K562 (cell line): ENCODE measurements around the gene PRTFDC1. TPM values are rescaled to one million over a fixed set of nuclear protein-coding genes. Genes with fewer than 3 reads are reported as not detected.
A peak's percentile ranks its signal among the peaks of the same experiment; 100 is the strongest.

Source experiments
- EP300 ChIP-seq: IDR thresholded peaks from 2 replicates; pipeline ENCODE4 v1.6.1; 2012; ENCODE audit warnings: low read length, improper control_type of control experiment
- ETV1 ChIP-seq: fragments of 450-650 bp; conservative IDR thresholded peaks from 2 replicates; pipeline ENCODE4 v1.6.1; 2016; ENCODE audit warnings: missing genetic modification characterization, control low read depth, low read depth, missing compliant biosample characterization
- FOXA3 ChIP-seq, 2 experiments: fragments of 450-650 bp in 1 of 2; sonication (generic) in 1 of 2; formaldehyde crosslinking; IDR thresholded peaks in 1 of 2; conservative IDR thresholded peaks in 1 of 2; 2 replicates each; pipeline versions ENCODE4 v1.4.0 to v1.8.0; 2020 to 2022; ENCODE audit warnings: mild to moderate bottlenecking in 2 of 2, missing genetic modification reagents in 1 of 2
- FOXP4 ChIP-seq: sonication (generic); formaldehyde crosslinking; IDR thresholded peaks from 2 replicates; pipeline ENCODE4 v1.8.0; 2022; ENCODE audit warnings: mild to moderate bottlenecking, missing genetic modification reagents, borderline replicate concordance
- HNRNPL ChIP-seq: fragments of 200-400 bp; formaldehyde crosslinking; IDR thresholded peaks from 2 replicates; pipeline ENCODE4 v1.6.1; 2017; ENCODE audit warnings: low read depth, mild to moderate bottlenecking, low read length
- KLF1 ChIP-seq: fragments of 450-650 bp; IDR thresholded peaks from 2 replicates; pipeline ENCODE4 v1.6.1; 2016; ENCODE audit warnings: missing genetic modification characterization, missing compliant biosample characterization
- MTA3 ChIP-seq: fragments of 450-650 bp; formaldehyde crosslinking; IDR thresholded peaks from 2 replicates; pipeline ENCODE4 v1.6.1; 2017; ENCODE audit warnings: mild to moderate bottlenecking, borderline replicate concordance
- NONO ChIP-seq, 2 experiments: fragments of 200-400 bp in 1 of 2; fragments of 450-650 bp in 1 of 2; formaldehyde crosslinking in 1 of 2; IDR thresholded peaks; 2 replicates each; pipeline ENCODE4 v1.6.1; 2017; ENCODE audit warnings: low read depth in 2 of 2, mild to moderate bottlenecking in 2 of 2, moderate library complexity in 2 of 2, low read length in 1 of 2
- NUFIP1 ChIP-seq: fragments of 450-650 bp; IDR thresholded peaks from 2 replicates; pipeline ENCODE4 v1.6.1; 2018; ENCODE audit not compliant: partially characterized antibody
- OTX1 ChIP-seq: fragments of 450-650 bp; formaldehyde crosslinking; IDR thresholded peaks from 2 replicates; pipeline ENCODE4 v1.4.0; 2022; ENCODE audit warnings: mild to moderate bottlenecking
- POLR2AphosphoS5 ChIP-seq: IDR thresholded peaks from 2 replicates; pipeline ENCODE4 v1.6.1; 2011; ENCODE audit warnings: mild to moderate bottlenecking, low read depth, low read length, moderate library complexity; ENCODE audit not compliant: control insufficient read depth, insufficient read depth
- SIRT6 ChIP-seq: IDR thresholded peaks from one replicate; pipeline ENCODE4 v1.6.1; 2012; ENCODE audit warnings: low read depth, mild to moderate bottlenecking, control low read depth, inconsistent platforms, low read length, moderate library complexity
- TBL1XR1 ChIP-seq, 2 experiments: IDR thresholded peaks; 2 replicates each; pipeline ENCODE4 v1.6.1; 2012; ENCODE audit warnings: improper control_type of control experiment in 2 of 2, low read length in 2 of 2, mild to moderate bottlenecking in 1 of 2
- TCF3 ChIP-seq: sonication (generic); formaldehyde crosslinking; IDR thresholded peaks from 2 replicates; pipeline ENCODE4 v1.4.0; 2020; ENCODE audit warnings: mild to moderate bottlenecking, missing genetic modification reagents
- TCF7 ChIP-seq: sonication (generic); IDR thresholded peaks from 2 replicates; pipeline ENCODE4 v1.6.1; 2016; ENCODE audit warnings: antibody characterized with exemption, borderline replicate concordance
- TRIM28 ChIP-seq: fragments of 450-650 bp; IDR thresholded peaks from 2 replicates; pipeline ENCODE4 v1.6.1; 2017
- VEZF1 ChIP-seq: fragments of 200-800 bp; sonication (Bioruptor generic); IDR thresholded peaks from 2 replicates; pipeline ENCODE4 v1.6.1; 2017; ENCODE audit warnings: missing genetic modification characterization, missing compliant biosample characterization
- WHSC1 ChIP-seq: IDR thresholded peaks from one replicate; pipeline ENCODE4 v1.6.1; 2012; ENCODE audit warnings: low read length, control low read depth, inconsistent platforms
- ZBTB9 ChIP-seq: fragments of 450-650 bp; formaldehyde crosslinking; IDR thresholded peaks from 2 replicates; pipeline ENCODE4 v1.4.0; 2020; ENCODE audit warnings: mild to moderate bottlenecking, moderate library complexity
- ZNF124 ChIP-seq: sonication (generic); formaldehyde crosslinking; IDR thresholded peaks from 2 replicates; pipeline ENCODE4 v1.8.1; 2022; ENCODE audit warnings: missing genetic modification reagents
- ZNF354B ChIP-seq: fragments of 250-450 bp; sonication (Bioruptor Pico); IDR thresholded peaks from 2 replicates; pipeline ENCODE4 v1.4.0; 2020
- ZNF398 ChIP-seq: fragments of 250-450 bp; sonication (Bioruptor Pico); IDR thresholded peaks from 2 replicates; pipeline ENCODE4 v1.8.0; 2021; ENCODE audit warnings: moderate library complexity, mild to moderate bottlenecking, inconsistent platforms
- polyA plus RNA-seq, 8 experiments: library from polyadenylated mRNA; depleted of rRNA in 4 of 8; stranded (reverse) in 5 of 8; unstranded in 3 of 8; fragments of >200 nt; fragmentation: Nextera tagmentation in 2 of 8; fragmentation: Illumina TruSeq in 1 of 8; extraction: Ambion mirVana in 2 of 8; extraction: Trizol in 1 of 8; gene quantifications; 2 replicates each; pipeline versions ENCODE4 v1.2.1 to v1.2.3, GENCODE V29; 2011 to 2014; ENCODE audit warnings: inconsistent platforms in 1 of 8, missing spikeins in 1 of 8
- total RNA-seq, 7 experiments: library from RNA; depleted of rRNA in 6 of 7; stranded (reverse); fragments of >200 nt in 6 of 7; fragmentation: Illumina TruSeq in 2 of 7; extraction: Trizol in 2 of 7; gene quantifications; 2 replicates each; pipeline versions ENCODE4 v1.2.1 to v1.2.3, GENCODE V29; 2011 to 2021; ENCODE audit warnings: low replicate concordance in 1 of 7

PRTFDC1 gene
- total and polyA plus RNA-seq, 9 of the 15 experiments (the other 6 are each of a cell fraction or from before 2014, with no cell fraction given): 7.0 to 27.6 (median 10.0) TPM

- TF ChIP-seq KLF1 (tag): no peak
- TF ChIP-seq NONO (IDR thresholded peaks at IDR 0.05; ENCODE audit: low read depth in 2 of 2, low read length in 1 of 2): no peak
- no peak for TF ChIP-seq FOXA3 (CRISPR knock-in tag; conservative IDR thresholded peaks at IDR 0.05 in 1 of 2, IDR thresholded peaks at IDR 0.05 in 1 of 2)
- no peak for TF ChIP-seq HNRNPL
- TF ChIP-seq FOXP4 (CRISPR knock-in tag): no peak
- TF ChIP-seq TCF3 (CRISPR knock-in tag): peak; percentile 64
- no peak for TF ChIP-seq WHSC1
- TF ChIP-seq ZBTB9 (CRISPR knock-in tag): 0 out of 2 replicates have a peak, but pooled peaks have one; percentile 17
- TF ChIP-seq POLR2AphosphoS5: 0 out of 2 replicates have a peak, but pooled peaks have one; percentile 39
- TF ChIP-seq EP300: peak; percentile 69; the same call in 1 of the 2 replicates
- TF ChIP-seq OTX1 (CRISPR knock-in tag): no peak
- TF ChIP-seq ZNF398 (CRISPR knock-in tag): no peak
- TF ChIP-seq VEZF1: peak; percentile 56
- TF ChIP-seq TCF7: no peak
- TF ChIP-seq NUFIP1: peak; percentile 33
- no peak for TF ChIP-seq ZNF124 (CRISPR knock-in tag)
- TF ChIP-seq TRIM28: 0 out of 2 replicates have a peak, but pooled peaks have one; percentile 23
- TF ChIP-seq MTA3: no peak
- TF ChIP-seq SIRT6: no peak
- TF ChIP-seq TBL1XR1 (IDR thresholded peaks at IDR 0.05; ENCODE audit: low read length in 2 of 2): 0 out of 4 replicates have a peak, but pooled peaks of 1 of the 2 experiments have one; percentile 21
- no peak for TF ChIP-seq ZNF354B (CRISPR knock-in tag)
- peak; percentile 71 for TF ChIP-seq ETV1
Observed at GRCh38 chr10:24958721-24959381, 6.4 kb upstream of the PRTFDC1 start (continued).
